Measurements from ENCODE around the gene HTR1E.

The HTR1E gene

GRCh38 chr6:86943819-86944407 is 6.6 kb downstream of the HTR1E start:
- Histone ChIP-seq H3K4me3 (ENCODE audit: low read depth, low read length) (no peak overlapping the region), H3K27me3 (replicated peaks) (no peaks in the 10 kb centered on the region), H3K36me3 (replicated peaks) (no peaks in the 10 kb centered on the region), H3K27ac (no peak overlapping the region)
- no peak for TF ChIP-seq CTCF (IDR thresholded peaks at IDR 0.05; ENCODE audit: low read depth, low read length, missing control alignments)
- DNase-seq: no peak
- in situ Hi-C loops (cut with HindIII; ENCODE audit: low pct_ligation_motif_present, low sequenced_read_pairs): no loop called here

GRCh38 chr6:86949771-86950170 is 12.4 kb downstream of the HTR1E start:
- Histone ChIP-seq H3K27ac (no peak overlapping the region), H3K4me3 (ENCODE audit: low read depth, low read length) (no peak overlapping the region), H3K36me3 (replicated peaks) (no peaks in the 10 kb centered on the region), H3K27me3 (replicated peaks) (no peaks in the 10 kb centered on the region)
- DNase-seq: no peak
- in situ Hi-C loops (cut with HindIII; ENCODE audit: low pct_ligation_motif_present, low sequenced_read_pairs): no loop called here
- TF ChIP-seq CTCF (IDR thresholded peaks at IDR 0.05; ENCODE audit: low read depth, low read length, missing control alignments): no peak

GRCh38 chr6:86952991-86953390 is 15.7 kb downstream of the HTR1E start:
- no peak for DNase-seq
- Histone ChIP-seq H3K27ac (no peak overlapping the region), H3K27me3 (replicated peaks) (no peaks in the 10 kb centered on the region), H3K4me3 (ENCODE audit: low read depth, low read length) (no peak overlapping the region), H3K36me3 (replicated peaks) (no peaks in the 10 kb centered on the region)
- TF ChIP-seq CTCF (IDR thresholded peaks at IDR 0.05; ENCODE audit: low read depth, low read length, missing control alignments): no peak
- in situ Hi-C loops (cut with HindIII; ENCODE audit: low pct_ligation_motif_present, low sequenced_read_pairs): no loop called here

- no peak overlapping the region for H3K4me3 ChIP-seq (ENCODE audit: low read depth, low read length)
- in situ Hi-C loops (cut with HindIII; ENCODE audit: low pct_ligation_motif_present, low sequenced_read_pairs): no loop called here
- no peak overlapping the region for H3K27ac ChIP-seq
- H3K36me3 ChIP-seq (replicated peaks): no peaks in the 10 kb centered on the region
- no peak for TF ChIP-seq CTCF (IDR thresholded peaks at IDR 0.05; ENCODE audit: low read depth, low read length, missing control alignments)
- DNase-seq: no peak
- no peaks in the 10 kb centered on the region for H3K27me3 ChIP-seq (replicated peaks)
Observed at GRCh38 chr6:86959656-86960055, 22.3 kb downstream of the HTR1E start.

- TF ChIP-seq CTCF (IDR thresholded peaks at IDR 0.05; ENCODE audit: low read depth, low read length, missing control alignments): no peak
- Histone ChIP-seq H3K36me3 (replicated peaks) (no peaks in the 10 kb centered on the region), H3K27me3 (replicated peaks) (no peaks in the 10 kb centered on the region), H3K4me3 (ENCODE audit: low read depth, low read length) (no peak overlapping the region), H3K27ac (no peak overlapping the region)
- in situ Hi-C loops (cut with HindIII; ENCODE audit: low pct_ligation_motif_present, low sequenced_read_pairs): no loop called here
- DNase-seq: no peak
Observed at GRCh38 chr6:86961455-86962200, 24.3 kb downstream of the HTR1E start.

Data from brain microvascular endothelial cell (primary cell).